ENCODE data around the gene SLC39A11.

- TF ChIP-seq CTCF (IDR thresholded peaks at IDR 0.05; ENCODE audit: low read depth, low read length) (no peak), EZH2phosphoT487 (IDR thresholded peaks at IDR 0.05; ENCODE audit: low read depth) (no peak)
Observed at GRCh38 chr17:72677108-72677507, 415.4 kb downstream of the SLC39A11 start.

Data from OCI-LY3 (cell line).